NB4 (cell line): ENCODE data around the gene PPA1.

Experiments
- POLR2A ChIP-seq: IDR thresholded peaks from 2 replicates; pipeline ENCODE4 v1.6.1; 2011; ENCODE audit warnings: mild to moderate bottlenecking; ENCODE audit not compliant: insufficient read length; ENCODE audit errors: extremely low read depth
- TF ChIP-seq, protein P1 (sequence below): IDR thresholded peaks from one replicate; pipeline ENCODE4 v1.5.1; 2012; ENCODE audit warnings: low read depth, low read length
- TF ChIP-seq, protein P2 (sequence below): IDR thresholded peaks from 2 replicates; pipeline ENCODE4 v1.6.1; 2011; ENCODE audit warnings: low read depth, low read length

DNA sequence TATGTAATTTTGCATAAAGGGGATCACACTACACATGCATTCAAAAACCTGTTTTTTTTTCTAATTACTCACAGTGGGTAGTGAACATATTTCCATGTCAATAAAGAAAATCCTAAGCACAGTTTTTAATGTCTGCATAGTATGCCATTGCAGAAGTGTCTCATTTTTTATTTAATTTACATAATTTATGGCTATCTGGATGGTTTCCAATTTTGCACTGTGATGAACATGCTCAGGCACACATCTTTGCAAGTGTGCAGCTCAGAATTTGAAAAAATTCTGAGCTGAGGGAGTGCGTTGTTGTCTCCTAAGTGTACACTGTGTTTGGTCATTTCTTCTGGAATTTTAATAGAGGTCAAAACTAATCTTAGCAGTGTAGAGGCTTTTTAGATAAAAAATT lies 48.4 kb upstream of the PPA1 start:
- TF ChIP-seq, protein P1, sequence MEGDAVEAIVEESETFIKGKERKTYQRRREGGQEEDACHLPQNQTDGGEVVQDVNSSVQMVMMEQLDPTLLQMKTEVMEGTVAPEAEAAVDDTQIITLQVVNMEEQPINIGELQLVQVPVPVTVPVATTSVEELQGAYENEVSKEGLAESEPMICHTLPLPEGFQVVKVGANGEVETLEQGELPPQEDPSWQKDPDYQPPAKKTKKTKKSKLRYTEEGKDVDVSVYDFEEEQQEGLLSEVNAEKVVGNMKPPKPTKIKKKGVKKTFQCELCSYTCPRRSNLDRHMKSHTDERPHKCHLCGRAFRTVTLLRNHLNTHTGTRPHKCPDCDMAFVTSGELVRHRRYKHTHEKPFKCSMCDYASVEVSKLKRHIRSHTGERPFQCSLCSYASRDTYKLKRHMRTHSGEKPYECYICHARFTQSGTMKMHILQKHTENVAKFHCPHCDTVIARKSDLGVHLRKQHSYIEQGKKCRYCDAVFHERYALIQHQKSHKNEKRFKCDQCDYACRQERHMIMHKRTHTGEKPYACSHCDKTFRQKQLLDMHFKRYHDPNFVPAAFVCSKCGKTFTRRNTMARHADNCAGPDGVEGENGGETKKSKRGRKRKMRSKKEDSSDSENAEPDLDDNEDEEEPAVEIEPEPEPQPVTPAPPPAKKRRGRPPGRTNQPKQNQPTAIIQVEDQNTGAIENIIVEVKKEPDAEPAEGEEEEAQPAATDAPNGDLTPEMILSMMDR, result no peak
- TF ChIP-seq, protein P2, sequence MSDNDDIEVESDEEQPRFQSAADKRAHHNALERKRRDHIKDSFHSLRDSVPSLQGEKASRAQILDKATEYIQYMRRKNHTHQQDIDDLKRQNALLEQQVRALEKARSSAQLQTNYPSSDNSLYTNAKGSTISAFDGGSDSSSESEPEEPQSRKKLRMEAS, result no peak
- TF ChIP-seq POLR2A, result no peak
